Lower lobe of right lung (tissue), 2 donors: ENCODE data around the gene ACTN2. TPM values are rescaled to one million over a fixed set of nuclear protein-coding genes. Genes with fewer than 3 reads are reported as not detected.

Source experiments
- ATAC-seq, 2 donors: fragments of 200-7000 bp; cut with Tn5 transposase; one replicate each; pipeline ENCODE4 v1.9.1; 2020 to 2022; ENCODE audit warnings: mild to moderate bottlenecking in 2 of 2, moderate library complexity in 2 of 2
- DNase-seq: peaks from one replicate; pipeline ENCODE4 v3.0.0-alpha.2; 2020
- H3K27ac ChIP-seq: fragments of 200-600 bp; one replicate; pipeline ENCODE4 v1.8.0; 2022
- H3K27me3 ChIP-seq: fragments of 200-600 bp; one replicate; pipeline ENCODE4 v1.8.0; 2022; ENCODE audit warnings: low read depth
- H3K36me3 ChIP-seq: fragments of 200-600 bp; one replicate; pipeline ENCODE4 v1.8.0; 2022; ENCODE audit warnings: mild to moderate bottlenecking
- H3K4me1 ChIP-seq: fragments of 200-600 bp; one replicate; pipeline ENCODE4 v1.8.0; 2022
- H3K4me3 ChIP-seq: fragments of 200-600 bp; one replicate; pipeline ENCODE4 v1.8.0; 2022; ENCODE audit warnings: mild to moderate bottlenecking
- H3K9me3 ChIP-seq: fragments of 200-600 bp; one replicate; pipeline ENCODE4 v1.8.0; 2022
- intact Hi-C: fragments of 100-400 bp; cut with DNase I; formaldehyde crosslinking; loops from one replicate; pipeline ENCODE4 v1.11.0; 2022
- total RNA-seq: library from RNA; stranded (reverse); fragmentation: NEBNext Ultra II Directional; extraction: Animal tissue kit (Norgen Biotek cat#: 25700); gene quantifications from one replicate; pipeline ENCODE4 v1.2.1, GENCODE V29; 2021
- TF ChIP-seq, protein P1 (sequence below): fragments of 200-600 bp; IDR thresholded peaks from one replicate; pipeline ENCODE4 v1.8.0; 2022; ENCODE audit warnings: antibody characterized with exemption, mild to moderate bottlenecking
- donor health status: DM: no; HTN: yes; CAD: no; lungs with severe emphysema.

ACTN2 gene
- total RNA-seq, 1 donor from 2014 or later: 1.9 TPM

DNA sequence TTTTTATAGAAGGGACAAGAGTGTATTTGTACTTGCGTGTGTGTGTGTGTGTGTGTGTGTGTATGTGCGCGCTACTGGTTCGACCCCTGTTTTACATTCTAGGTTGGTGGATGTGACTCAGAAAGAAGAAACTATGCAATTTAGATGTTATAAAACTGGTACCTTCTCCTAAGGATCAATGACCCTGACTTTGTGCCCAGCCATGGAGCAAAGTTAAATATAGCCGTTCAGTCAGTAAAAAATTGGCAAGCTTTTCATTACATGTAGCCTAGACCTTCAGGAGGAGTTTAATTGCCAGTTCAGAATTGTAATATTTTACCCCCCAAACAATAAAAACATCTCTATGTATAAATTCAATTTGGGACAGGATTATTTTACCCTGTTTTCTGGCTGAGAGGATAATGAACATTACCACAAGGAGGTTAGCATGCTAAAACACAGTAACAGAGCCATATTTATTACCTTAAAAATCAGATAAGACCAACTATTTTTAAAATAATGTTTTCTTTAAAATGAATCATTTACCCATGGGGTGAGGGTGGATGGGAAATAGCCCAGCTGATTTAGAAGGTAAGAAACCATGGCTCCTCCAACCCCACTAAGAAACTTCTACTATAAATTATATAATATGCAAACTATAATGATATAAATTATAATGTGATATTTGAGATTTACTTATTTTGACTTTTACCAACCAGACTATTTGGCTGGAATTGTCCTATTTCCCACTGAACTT, 75.3 kb downstream of the ACTN2 start:
- Histone ChIP-seq H3K4me3 (no peak overlapping the region), H3K9me3 (no peaks in the 10 kb centered on the region), H3K27me3 (no peaks in the 10 kb centered on the region), H3K4me1 (no peaks in the 10 kb centered on the region), H3K27ac (no peak overlapping the region), H3K36me3 (no peaks in the 10 kb centered on the region)
- DNase-seq (no peak), ATAC-seq (no peak)
- TF ChIP-seq, protein P1, sequence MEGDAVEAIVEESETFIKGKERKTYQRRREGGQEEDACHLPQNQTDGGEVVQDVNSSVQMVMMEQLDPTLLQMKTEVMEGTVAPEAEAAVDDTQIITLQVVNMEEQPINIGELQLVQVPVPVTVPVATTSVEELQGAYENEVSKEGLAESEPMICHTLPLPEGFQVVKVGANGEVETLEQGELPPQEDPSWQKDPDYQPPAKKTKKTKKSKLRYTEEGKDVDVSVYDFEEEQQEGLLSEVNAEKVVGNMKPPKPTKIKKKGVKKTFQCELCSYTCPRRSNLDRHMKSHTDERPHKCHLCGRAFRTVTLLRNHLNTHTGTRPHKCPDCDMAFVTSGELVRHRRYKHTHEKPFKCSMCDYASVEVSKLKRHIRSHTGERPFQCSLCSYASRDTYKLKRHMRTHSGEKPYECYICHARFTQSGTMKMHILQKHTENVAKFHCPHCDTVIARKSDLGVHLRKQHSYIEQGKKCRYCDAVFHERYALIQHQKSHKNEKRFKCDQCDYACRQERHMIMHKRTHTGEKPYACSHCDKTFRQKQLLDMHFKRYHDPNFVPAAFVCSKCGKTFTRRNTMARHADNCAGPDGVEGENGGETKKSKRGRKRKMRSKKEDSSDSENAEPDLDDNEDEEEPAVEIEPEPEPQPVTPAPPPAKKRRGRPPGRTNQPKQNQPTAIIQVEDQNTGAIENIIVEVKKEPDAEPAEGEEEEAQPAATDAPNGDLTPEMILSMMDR: no peak
- intact Hi-C loops: no loop called here

DNA sequence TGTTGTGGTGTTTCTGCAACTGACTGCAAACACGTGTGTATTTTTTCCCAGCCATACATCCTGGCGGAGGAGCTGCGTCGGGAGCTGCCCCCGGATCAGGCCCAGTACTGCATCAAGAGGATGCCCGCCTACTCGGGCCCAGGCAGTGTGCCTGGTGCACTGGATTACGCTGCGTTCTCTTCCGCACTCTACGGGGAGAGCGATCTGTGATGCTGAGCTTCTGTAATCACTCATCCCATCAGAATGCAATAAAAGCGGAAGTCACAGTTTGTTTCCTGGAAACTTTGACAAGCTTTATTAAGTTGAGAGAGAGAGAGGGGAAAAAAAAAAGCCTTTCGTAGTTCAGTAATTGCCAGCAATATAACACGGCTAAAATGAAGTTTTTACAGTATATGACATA, 76.1 kb downstream of the ACTN2 start:
- H3K36me3 ChIP-seq: no peaks in the 10 kb centered on the region
- TF ChIP-seq, protein P1: no peak
- H3K4me1 ChIP-seq: no peaks in the 10 kb centered on the region
- H3K9me3 ChIP-seq: no peaks in the 10 kb centered on the region
- peak in 1 of 2 donors; percentile 66 for ATAC-seq
- no peaks in the 10 kb centered on the region for H3K27me3 ChIP-seq
- intact Hi-C loops: no loop called here
- no peak for DNase-seq
- H3K27ac ChIP-seq: no peak overlapping the region
- H3K4me3 ChIP-seq: no peak overlapping the region

DNA sequence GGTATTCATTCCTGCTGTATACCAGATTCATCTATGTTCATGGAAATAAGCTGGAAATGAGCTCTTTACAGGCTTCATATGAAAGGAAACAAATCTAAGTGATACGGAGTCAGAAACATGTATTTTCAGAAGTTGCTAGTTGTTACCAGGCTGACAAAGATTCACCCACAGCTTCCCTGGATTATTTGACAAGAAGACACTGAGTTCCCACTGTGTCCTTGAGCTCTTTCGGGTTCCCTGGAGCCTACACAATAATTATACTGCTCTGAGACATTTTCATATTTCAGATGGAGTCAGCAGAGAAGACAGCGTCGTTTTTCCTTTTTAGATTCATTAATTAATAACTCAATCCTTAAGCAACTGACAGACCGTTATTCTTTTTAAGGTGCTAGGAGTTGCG, 79.5 kb downstream of the ACTN2 start:
- intact Hi-C loops: no loop called here
- Histone ChIP-seq H3K27ac (no peak overlapping the region), H3K4me3 (no peak overlapping the region), H3K27me3 (no peaks in the 10 kb centered on the region), H3K9me3 (no peaks in the 10 kb centered on the region), H3K4me1 (no peaks in the 10 kb centered on the region), H3K36me3 (no peaks in the 10 kb centered on the region)
- DNase-seq (no peak), ATAC-seq (no peak)
- TF ChIP-seq, protein P1: no peak

DNA sequence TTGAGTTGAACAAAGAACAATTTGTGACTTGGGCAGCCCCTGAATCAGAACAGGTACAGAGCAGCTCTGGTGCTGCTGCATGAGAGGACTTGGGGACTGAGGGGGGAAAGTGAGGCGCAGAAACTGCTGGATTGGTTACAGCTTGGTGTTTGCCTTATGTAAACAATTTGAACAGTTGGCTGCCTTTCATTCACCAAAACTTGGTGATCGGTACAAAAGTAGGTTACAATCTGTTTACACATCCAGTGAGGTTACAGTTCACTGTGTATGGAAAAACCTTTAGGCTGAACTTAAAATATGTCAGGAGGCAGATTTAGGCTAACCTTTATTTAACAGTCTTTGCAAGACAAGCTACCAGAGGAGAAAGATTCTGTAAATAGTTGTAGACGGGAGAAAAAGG, 80.2 kb downstream of the ACTN2 start:
- ATAC-seq (no peak), DNase-seq (no peak)
- H3K9me3 ChIP-seq: no peaks in the 10 kb centered on the region
- no peak overlapping the region for H3K4me3 ChIP-seq
- H3K27ac ChIP-seq: no peak overlapping the region
- H3K27me3 ChIP-seq: no peaks in the 10 kb centered on the region
- intact Hi-C loops: no loop called here
- no peaks in the 10 kb centered on the region for H3K4me1 ChIP-seq
- TF ChIP-seq, protein P1: no peak
- H3K36me3 ChIP-seq: no peaks in the 10 kb centered on the region

DNA sequence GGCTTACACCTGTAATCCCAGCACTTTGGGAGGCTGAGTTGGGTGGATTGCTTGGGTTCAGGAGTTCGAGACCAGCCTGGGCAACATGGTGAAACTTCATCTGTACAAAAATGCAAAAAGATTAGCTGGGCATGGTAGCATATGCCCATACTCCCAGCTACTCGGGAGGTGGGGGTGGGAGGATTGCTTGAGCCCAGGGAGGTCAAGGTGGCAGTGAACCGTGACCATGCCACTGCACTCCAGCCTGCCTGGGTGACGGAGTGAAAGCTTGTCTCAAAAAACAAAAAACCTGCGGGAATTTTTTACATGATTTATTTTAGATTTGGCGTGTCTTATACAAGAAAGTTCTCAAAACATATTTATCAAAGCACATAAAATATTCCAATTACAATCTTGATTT, 81.0 kb downstream of the ACTN2 start:
- no peak overlapping the region for H3K27ac ChIP-seq
- no peaks in the 10 kb centered on the region for H3K36me3 ChIP-seq
- TF ChIP-seq, protein P1: no peak
- no peaks in the 10 kb centered on the region for H3K4me1 ChIP-seq
- H3K27me3 ChIP-seq: no peaks in the 10 kb centered on the region
- no peak overlapping the region for H3K4me3 ChIP-seq
- ATAC-seq: no peak
- intact Hi-C loops: no loop called here
- no peaks in the 10 kb centered on the region for H3K9me3 ChIP-seq
- no peak for DNase-seq
